ENCODE data around the gene CKAP2. TPM values are rescaled to one million over a fixed set of nuclear protein-coding genes. Genes with fewer than 3 reads are reported as not detected.

CKAP2 gene, protein sequence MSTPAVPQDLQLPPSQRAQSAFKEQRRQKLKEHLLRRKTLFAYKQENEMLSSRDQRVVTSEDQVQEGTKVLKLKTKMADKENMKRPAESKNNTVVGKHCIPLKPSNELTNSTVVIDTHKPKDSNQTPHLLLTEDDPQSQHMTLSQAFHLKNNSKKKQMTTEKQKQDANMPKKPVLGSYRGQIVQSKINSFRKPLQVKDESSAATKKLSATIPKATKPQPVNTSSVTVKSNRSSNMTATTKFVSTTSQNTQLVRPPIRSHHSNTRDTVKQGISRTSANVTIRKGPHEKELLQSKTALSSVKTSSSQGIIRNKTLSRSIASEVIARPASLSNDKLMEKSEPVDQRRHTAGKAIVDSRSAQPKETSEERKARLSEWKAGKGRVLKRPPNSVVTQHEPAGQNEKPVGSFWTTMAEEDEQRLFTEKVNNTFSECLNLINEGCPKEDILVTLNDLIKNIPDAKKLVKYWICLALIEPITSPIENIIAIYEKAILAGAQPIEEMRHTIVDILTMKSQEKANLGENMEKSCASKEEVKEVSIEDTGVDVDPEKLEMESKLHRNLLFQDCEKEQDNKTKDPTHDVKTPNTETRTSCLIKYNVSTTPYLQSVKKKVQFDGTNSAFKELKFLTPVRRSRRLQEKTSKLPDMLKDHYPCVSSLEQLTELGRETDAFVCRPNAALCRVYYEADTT
- total RNA-seq, result 10.5 and 11.5 TPM in 2 replicates

DNA sequence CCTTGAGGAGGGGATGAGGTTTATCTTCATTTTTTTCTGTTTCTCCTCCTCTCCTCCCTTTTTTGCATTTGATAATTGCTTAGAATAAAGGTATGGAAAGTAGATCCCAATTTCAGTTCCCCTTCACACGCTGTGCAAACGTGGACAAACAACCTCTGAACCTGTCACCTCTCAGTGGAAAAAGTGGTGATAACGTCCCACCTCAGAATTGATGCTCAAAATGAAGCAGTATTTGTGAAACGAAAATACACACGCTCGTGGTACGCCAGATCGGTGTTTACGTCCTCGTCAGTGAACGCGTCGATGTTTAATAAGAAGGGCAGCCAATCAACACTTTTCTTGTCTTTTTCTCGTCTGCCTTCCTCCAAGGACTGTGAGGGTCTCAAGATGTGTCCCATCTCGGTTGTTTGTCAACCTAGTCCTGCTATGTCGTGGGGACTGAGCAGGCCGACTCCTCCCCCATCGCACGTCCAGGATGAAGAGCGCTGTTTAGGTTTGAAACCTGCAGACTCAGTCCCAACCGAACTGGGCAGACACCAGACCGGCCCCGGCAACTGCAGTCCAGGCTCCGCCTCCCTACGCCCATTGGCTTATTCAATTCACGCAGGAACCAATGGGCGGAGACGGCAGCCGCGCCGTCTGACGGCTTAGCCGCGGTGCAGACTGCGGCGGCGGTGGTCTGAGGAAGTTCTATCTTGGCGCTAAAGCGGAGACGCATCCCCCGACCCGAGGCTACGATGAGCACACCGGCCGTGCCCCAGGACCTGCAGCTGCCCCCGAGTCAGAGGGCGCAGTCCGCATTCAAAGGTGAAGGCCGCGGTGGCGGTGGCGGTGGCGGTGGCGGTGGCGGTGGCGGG, at the start of gene CKAP2:
TSS of gene CKAP2 (plus strand) at position 659 of the 857 bp plus-strand sequence. CDS start at position 738, 79 bp downstream.

DNA sequence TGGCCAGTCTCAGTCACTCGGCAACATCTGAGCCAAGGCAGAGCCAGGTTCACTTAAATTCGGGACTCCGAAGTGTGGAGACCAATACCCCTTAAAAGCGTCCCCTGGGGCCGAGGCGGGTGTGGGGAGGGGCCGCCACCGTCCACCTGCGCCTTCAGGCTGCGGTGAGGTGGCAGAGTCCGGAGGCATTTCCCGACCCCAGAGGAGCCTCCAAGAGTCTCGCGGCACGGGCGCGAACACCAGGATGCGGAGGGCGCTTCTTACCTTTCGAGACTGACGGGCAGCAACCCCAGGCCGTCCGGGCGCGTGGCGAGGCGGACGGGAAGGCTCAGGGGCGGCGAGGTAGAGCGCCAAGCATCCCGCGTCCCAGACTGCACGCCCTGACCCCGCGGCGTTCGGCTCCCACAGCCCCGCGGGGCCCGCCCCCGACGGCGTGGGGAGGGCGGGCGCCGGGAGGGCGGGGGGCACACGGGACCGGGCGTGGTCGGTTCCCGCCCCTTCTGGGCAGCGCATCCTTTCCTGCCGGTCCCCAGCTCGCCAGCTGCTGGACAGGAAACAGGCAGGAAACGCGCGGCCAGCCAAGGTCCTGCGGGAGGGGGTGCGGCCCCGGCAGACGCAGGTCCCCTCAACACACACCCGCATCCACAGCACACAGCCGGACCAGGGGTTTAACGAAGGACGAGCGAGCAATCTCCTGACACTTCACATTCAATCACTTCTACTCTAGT, 49.3 kb upstream of the CKAP2 start, which contains the start of gene THSD1:
TSS of gene THSD1 (minus strand) at position 406 of the 728 bp plus-strand sequence. CDS start 3,572 bp downstream, outside the sequence.

DNA sequence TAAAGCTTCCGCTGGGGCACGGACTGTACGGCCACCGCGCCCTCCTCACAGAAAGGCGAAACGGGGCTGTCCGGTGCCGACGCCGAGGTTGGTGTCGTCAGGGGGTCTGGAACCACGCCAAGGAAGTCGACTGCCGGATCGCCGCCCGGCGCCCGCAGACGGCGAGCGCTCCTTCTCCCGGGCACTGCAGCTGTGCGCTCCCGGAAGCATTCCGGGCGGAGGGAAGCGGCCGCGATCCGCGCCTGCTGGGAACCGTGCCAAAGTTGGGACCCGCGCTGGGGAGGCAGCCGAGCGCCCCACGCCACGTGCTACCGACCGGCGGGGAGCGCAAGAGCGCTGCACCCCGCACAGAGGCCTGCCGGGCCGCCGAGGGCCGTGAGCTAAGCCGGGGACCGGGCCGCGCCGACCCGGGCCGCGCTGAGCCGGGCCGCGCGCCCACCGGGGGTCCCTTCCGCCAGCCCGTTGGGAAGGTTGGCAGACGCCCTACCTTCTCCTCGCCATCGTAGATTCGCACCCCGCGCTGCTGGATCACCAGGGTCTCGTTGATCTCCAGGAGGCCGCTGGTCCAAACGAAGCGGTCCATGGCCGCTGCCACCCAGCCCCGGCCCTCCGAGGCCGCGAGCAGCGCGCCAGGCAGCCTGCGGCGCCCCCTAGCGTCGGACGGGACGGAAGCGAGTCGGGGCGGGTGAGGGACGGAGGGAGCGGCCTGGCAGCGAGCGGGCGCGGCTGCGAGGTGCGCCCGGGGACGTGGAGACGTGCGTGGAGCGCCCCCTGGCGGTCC, 5.1 kb upstream of the CKAP2 start, which contains the start of gene VPS36:
TSS of gene VPS36 (minus strand) at position 623 of the 781 bp plus-strand sequence. CDS start at position 583, 40 bp downstream.

Other genes with a start within 250 kb of the CKAP2 start
- 6.7 and 8.1 TPM in 2 replicates for gene THSD1, start 49.3 kb upstream of the CKAP2 start, total RNA-seq
- gene VPS36, start 4.8 kb upstream of the CKAP2 start, total RNA-seq, result 19.3 and 26.3 TPM in 2 replicates
- gene HNRNPA1L2, start 187.0 kb downstream of the CKAP2 start, total RNA-seq, result 0.93 and 1.5 TPM in 2 replicates
- gene SUGT1, start 197.4 kb downstream of the CKAP2 start, total RNA-seq, result 37.7 and 38.9 TPM in 2 replicates

Data from cardiac ventricle fibroblast (primary cell).